ENCODE data around the gene KHDC1L. TPM values are rescaled to one million over a fixed set of nuclear protein-coding genes. Genes with fewer than 3 reads are reported as not detected.
"Not testable (repeated sequence)": the region's sequence is repeated elsewhere in the genome, so short reads cannot be mapped to it uniquely, and the experiment has no call there.

The KHDC1L gene
- total and polyA plus RNA-seq, 5 donors from 2014 or later = 0.67 TPM; not detected in 4

- Histone ChIP-seq H3K4me3 (ENCODE audit: low read depth, low read length) (no peak overlapping the region), H3K9me3 (ENCODE audit: control insufficient read depth in 2 of 2, low read length in 2 of 2) (no peaks in the 10 kb centered on the region), H3K36me3 (ENCODE audit: control insufficient read depth, insufficient read depth, low read length) (no peaks in the 10 kb centered on the region), H3K27ac (ENCODE audit: insufficient read depth, low read length, poor library complexity, severe bottlenecking) (no peak overlapping the region), H3K27me3 (ENCODE audit: control insufficient read depth, insufficient read depth, low read length) (no peaks in the 10 kb centered on the region), H3K4me1 (ENCODE audit: control insufficient read depth, insufficient read depth, low read length, poor library complexity, severe bottlenecking) (no peaks in the 10 kb centered on the region)
- H3K4me3 Mint-ChIP-seq = no peak overlapping the region
- H3K36me3 Mint-ChIP-seq = no peaks in the 10 kb centered on the region
- ATAC-seq (ENCODE audit: low read depth in 2 of 2) (no peak), DNase-seq (no peak)
- peaks cover 6% of the 10 kb centered on the region for H3K27me3 Mint-ChIP-seq
- H3K27ac Mint-ChIP-seq = no peak overlapping the region
- H3K4me1 Mint-ChIP-seq = no peaks in the 10 kb centered on the region
- peaks cover 0 to 4% (median 0%) of the 10 kb centered on the region in 7 donors for H3K9me3 Mint-ChIP-seq
These were observed 22.2 kb downstream of the KHDC1L start for GRCh38 chr6:73203098-73203497.

- no peaks in the 10 kb centered on the region for H3K36me3 Mint-ChIP-seq
- H3K4me3 Mint-ChIP-seq = no peak overlapping the region
- H3K27ac Mint-ChIP-seq = no peak overlapping the region
- Histone ChIP-seq H3K4me3 (ENCODE audit: low read depth, low read length) (no peak overlapping the region), H3K27me3 (ENCODE audit: control insufficient read depth, insufficient read depth, low read length) (no peaks in the 10 kb centered on the region), H3K9me3 (ENCODE audit: control insufficient read depth in 2 of 2, low read length in 2 of 2) (no peaks in the 10 kb centered on the region), H3K4me1 (ENCODE audit: control insufficient read depth, insufficient read depth, low read length, poor library complexity, severe bottlenecking) (no peaks in the 10 kb centered on the region), H3K27ac (ENCODE audit: insufficient read depth, low read length, poor library complexity, severe bottlenecking) (no peak overlapping the region), H3K36me3 (ENCODE audit: control insufficient read depth, insufficient read depth, low read length) (no peaks in the 10 kb centered on the region)
- ATAC-seq (ENCODE audit: low read depth in 2 of 2) (no peak), DNase-seq (no peak)
- peaks cover 0 to 1% (median 0%) of the 10 kb centered on the region in 7 donors for H3K9me3 Mint-ChIP-seq
- peaks cover 6% of the 10 kb centered on the region for H3K27me3 Mint-ChIP-seq
- no peaks in the 10 kb centered on the region for H3K4me1 Mint-ChIP-seq
These were observed 24.6 kb downstream of the KHDC1L start for GRCh38 chr6:73200735-73201134.

GRCh38 chr6:73200247-73200646 is 25.0 kb downstream of the KHDC1L start:
- no peak overlapping the region for H3K27ac ChIP-seq (ENCODE audit: insufficient read depth, low read length, poor library complexity, severe bottlenecking)
- H3K27ac Mint-ChIP-seq = no peak overlapping the region
- ATAC-seq (ENCODE audit: low read depth in 2 of 2) = no peak

GRCh38 chr6:73194744-73195143 is 30.6 kb downstream of the KHDC1L start:
- no peaks in the 10 kb centered on the region for H3K4me1 Mint-ChIP-seq

More at GRCh38 chr6:73200247-73200646, 25.0 kb downstream of the KHDC1L start:
- DNase-seq = no peak
- no peaks in the 10 kb centered on the region for H3K4me1 ChIP-seq (ENCODE audit: control insufficient read depth, insufficient read depth, low read length, poor library complexity, severe bottlenecking)
- H3K4me1 Mint-ChIP-seq = no peaks in the 10 kb centered on the region
- no peaks in the 10 kb centered on the region for H3K36me3 Mint-ChIP-seq
- H3K4me3 ChIP-seq (ENCODE audit: low read depth, low read length) = no peak overlapping the region
- no peaks in the 10 kb centered on the region for H3K27me3 ChIP-seq (ENCODE audit: control insufficient read depth, insufficient read depth, low read length)
- H3K9me3 ChIP-seq (ENCODE audit: control insufficient read depth in 2 of 2, low read length in 2 of 2) = no peaks in the 10 kb centered on the region
- H3K4me3 Mint-ChIP-seq = no peak overlapping the region
- peaks cover 0 to 1% (median 0%) of the 10 kb centered on the region in 7 donors for H3K9me3 Mint-ChIP-seq
- H3K36me3 ChIP-seq (ENCODE audit: control insufficient read depth, insufficient read depth, low read length) = no peaks in the 10 kb centered on the region
- H3K27me3 Mint-ChIP-seq = peaks cover 6% of the 10 kb centered on the region

GRCh38 chr6:73193302-73193701 is 32.0 kb downstream of the KHDC1L start:
- not testable (repeated sequence) for H3K27me3 ChIP-seq (ENCODE audit: control insufficient read depth, insufficient read depth, low read length); H3K27ac ChIP-seq (ENCODE audit: insufficient read depth, low read length, poor library complexity, severe bottlenecking); H3K36me3 ChIP-seq (ENCODE audit: control insufficient read depth, insufficient read depth, low read length); H3K4me3 Mint-ChIP-seq; H3K27ac Mint-ChIP-seq; H3K9me3 ChIP-seq (ENCODE audit: control insufficient read depth in 2 of 2, low read length in 2 of 2); H3K9me3 Mint-ChIP-seq; H3K4me1 Mint-ChIP-seq; H3K36me3 Mint-ChIP-seq; ATAC-seq (ENCODE audit: low read depth in 2 of 2); H3K4me1 ChIP-seq (ENCODE audit: control insufficient read depth, insufficient read depth, low read length, poor library complexity, severe bottlenecking); DNase-seq; H3K27me3 Mint-ChIP-seq; H3K4me3 ChIP-seq (ENCODE audit: low read depth, low read length)

More at GRCh38 chr6:73194744-73195143, 30.6 kb downstream of the KHDC1L start:
- H3K27me3 Mint-ChIP-seq = no peaks in the 10 kb centered on the region
- Histone ChIP-seq H3K36me3 (ENCODE audit: control insufficient read depth, insufficient read depth, low read length) (no peaks in the 10 kb centered on the region), H3K27me3 (ENCODE audit: control insufficient read depth, insufficient read depth, low read length) (no peaks in the 10 kb centered on the region), H3K4me1 (ENCODE audit: control insufficient read depth, insufficient read depth, low read length, poor library complexity, severe bottlenecking) (no peaks in the 10 kb centered on the region), H3K9me3 (ENCODE audit: control insufficient read depth in 2 of 2, low read length in 2 of 2) (no peaks in the 10 kb centered on the region), H3K27ac (ENCODE audit: insufficient read depth, low read length, poor library complexity, severe bottlenecking) (no peak overlapping the region), H3K4me3 (ENCODE audit: low read depth, low read length) (no peak overlapping the region)
- DNase-seq (no peak), ATAC-seq (ENCODE audit: low read depth in 2 of 2) (no peak)
- H3K36me3 Mint-ChIP-seq = no peaks in the 10 kb centered on the region
- H3K27ac Mint-ChIP-seq = no peak overlapping the region
- H3K4me3 Mint-ChIP-seq = no peak overlapping the region
- H3K9me3 Mint-ChIP-seq = no peaks in the 10 kb centered on the region

- peaks cover 8% of the 10 kb centered on the region for H3K27me3 Mint-ChIP-seq
- H3K9me3 Mint-ChIP-seq = no peaks in the 10 kb centered on the region
- DNase-seq = no peak
- H3K27ac Mint-ChIP-seq = no peak overlapping the region
- H3K27me3 ChIP-seq (ENCODE audit: control insufficient read depth, insufficient read depth, low read length) = peaks cover 2% of the 10 kb centered on the region
- H3K4me1 ChIP-seq (ENCODE audit: control insufficient read depth, insufficient read depth, low read length, poor library complexity, severe bottlenecking) = no peaks in the 10 kb centered on the region
- no peaks in the 10 kb centered on the region for H3K36me3 ChIP-seq (ENCODE audit: control insufficient read depth, insufficient read depth, low read length)
- no peak overlapping the region for H3K4me3 Mint-ChIP-seq
- H3K27ac ChIP-seq (ENCODE audit: insufficient read depth, low read length, poor library complexity, severe bottlenecking) = no peak overlapping the region
- peaks cover 0 to 4% (median 0%) of the 10 kb centered on the region in 4 donors for H3K4me1 Mint-ChIP-seq
- H3K4me3 ChIP-seq (ENCODE audit: low read depth, low read length) = no peak overlapping the region
- ATAC-seq (ENCODE audit: low read depth in 2 of 2) = no peak
- peaks cover 3% of the 10 kb centered on the region for H3K36me3 Mint-ChIP-seq
- H3K9me3 ChIP-seq (ENCODE audit: control insufficient read depth in 2 of 2, low read length in 2 of 2) = no peaks in the 10 kb centered on the region
These were observed 43.2 kb downstream of the KHDC1L start for GRCh38 chr6:73182021-73182607.

GRCh38 chr6:73180763-73181619 is 44.3 kb downstream of the KHDC1L start:
- DNase-seq = peak in 2 of 3 donors; percentile 43 to 65
- Mint-ChIP-seq H3K27me3 (peaks cover 8% of the 10 kb centered on the region), H3K4me3 (peak overlapping the region in 1 of 4 donors; percentile 44), H3K9me3 (no peaks in the 10 kb centered on the region), H3K4me1 (peaks cover 0 to 4% (median 0%) of the 10 kb centered on the region in 4 donors), H3K27ac (no peak overlapping the region), H3K36me3 (peaks cover 3% of the 10 kb centered on the region)
- H3K27me3 ChIP-seq (ENCODE audit: control insufficient read depth, insufficient read depth, low read length) = peaks cover 2% of the 10 kb centered on the region
- H3K36me3 ChIP-seq (ENCODE audit: control insufficient read depth, insufficient read depth, low read length) = no peaks in the 10 kb centered on the region
- H3K4me1 ChIP-seq (ENCODE audit: control insufficient read depth, insufficient read depth, low read length, poor library complexity, severe bottlenecking) = no peaks in the 10 kb centered on the region
- peak; percentile 78 to 79 for ATAC-seq (ENCODE audit: low read depth in 2 of 2)
- no peak overlapping the region for H3K27ac ChIP-seq (ENCODE audit: insufficient read depth, low read length, poor library complexity, severe bottlenecking)
- no peaks in the 10 kb centered on the region for H3K9me3 ChIP-seq (ENCODE audit: control insufficient read depth in 2 of 2, low read length in 2 of 2)
- H3K4me3 ChIP-seq (ENCODE audit: low read depth, low read length) = peak overlapping the region; percentile 22

Measured in CD4-positive, CD25-positive, alpha-beta regulatory T cell (primary cell).